SK-N-MC (cell line): Measurements from ENCODE around the gene ASB16.
"Not testable (repeated sequence)": the region's sequence is repeated elsewhere in the genome, so short reads cannot be mapped to it uniquely, and the experiment has no call there.

Experiments
- DNase-seq: peaks from one replicate; pipeline ENCODE4 v3.0.0-alpha.2; 2011; ENCODE audit warnings: low read depth, low spot score
- H3K27ac ChIP-seq: fragments of 200-600 bp; sonication (generic); 2 replicates; pipeline ENCODE4 v1.5.1; 2016; ENCODE audit warnings: mixed run types
- H3K36me3 ChIP-seq: fragments of 200-600 bp; sonication (generic); 2 replicates; pipeline ENCODE4 v1.6.1; 2017; ENCODE audit warnings: antibody characterized with exemption, low read length, mixed read lengths; ENCODE audit not compliant: insufficient read depth
- H3K4me3 ChIP-seq: fragments of 200-600 bp; sonication (generic); 2 replicates; pipeline ENCODE4 v1.5.1; 2016
- H3K9ac ChIP-seq: fragments of 200-600 bp; sonication (generic); 2 replicates; pipeline ENCODE4 v1.8.0; 2017; ENCODE audit warnings: mixed run types, mixed read lengths; ENCODE audit not compliant: insufficient read length
- H3K9me3 ChIP-seq: fragments of 200-600 bp; sonication (generic); 2 replicates; pipeline ENCODE4 v1.6.1; 2017; ENCODE audit warnings: low read depth, mild to moderate bottlenecking, antibody characterized with exemption, low read length, moderate library complexity, mixed read lengths
- EZH2 ChIP-seq: fragments of 200-600 bp; sonication (generic); IDR thresholded peaks from one replicate; pipeline ENCODE4 v1.6.1; 2017; ENCODE audit warnings: antibody characterized with exemption
- FOXP2 ChIP-seq: optimal IDR thresholded peaks from 2 replicates; pipeline ENCODE3; 2011; ENCODE audit warnings: mild to moderate bottlenecking, moderate library complexity; ENCODE audit not compliant: insufficient read depth; ENCODE audit errors: extremely low read length, control extremely low read depth
- POLR2AphosphoS5 ChIP-seq: IDR thresholded peaks from 2 replicates; pipeline ENCODE4 v1.6.1; 2012; ENCODE audit warnings: mild to moderate bottlenecking, low read depth, low read length, borderline replicate concordance

Gene ASB16

DNA sequence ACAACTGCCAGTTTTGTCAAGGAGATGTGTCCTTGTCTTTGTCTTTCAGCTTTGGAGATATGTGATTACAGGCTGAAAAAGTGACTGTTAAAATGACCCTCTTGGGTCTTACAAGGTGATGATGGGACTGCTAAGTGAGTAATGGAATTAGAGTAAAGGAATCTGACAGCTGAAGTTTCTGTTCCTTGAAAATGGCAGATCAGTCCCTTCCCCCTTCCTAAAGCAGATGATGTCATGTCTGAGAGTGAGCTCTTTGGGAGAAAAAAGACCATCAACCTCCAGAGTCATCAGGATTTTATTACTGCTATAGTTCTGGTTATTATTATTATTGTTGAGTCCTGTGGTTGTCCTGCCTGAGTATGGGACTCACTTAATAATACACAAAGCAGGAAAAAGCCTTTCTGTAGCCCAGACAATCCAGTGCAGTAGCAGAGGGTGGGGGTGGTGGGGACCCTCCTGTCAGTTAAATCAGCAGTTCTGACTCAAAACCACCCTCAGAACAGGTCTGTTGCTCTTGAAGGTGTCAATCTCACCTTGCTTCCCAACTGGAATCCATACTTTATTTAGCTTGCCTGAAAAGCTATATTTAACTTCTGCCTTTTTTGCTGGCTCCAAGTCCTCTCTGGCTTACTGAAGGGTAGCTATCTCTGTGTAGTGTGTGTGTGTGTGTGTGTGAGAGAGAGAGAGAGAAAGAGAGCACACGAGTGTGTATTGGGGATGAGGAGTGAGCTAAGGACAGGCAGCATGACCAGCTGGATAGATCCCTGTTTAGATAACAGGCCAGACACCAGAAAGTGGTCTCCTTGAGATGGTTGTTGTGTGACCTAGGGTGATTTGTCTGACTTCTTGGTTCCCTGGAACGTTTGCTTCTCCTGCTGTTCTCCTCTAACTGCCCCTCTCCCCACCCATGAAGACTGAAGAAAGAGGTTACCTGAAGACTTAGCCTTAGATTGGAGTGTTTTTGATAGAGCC is 23.8 kb upstream of the ASB16 start:
- H3K9ac ChIP-seq: no peak overlapping the region
- TF ChIP-seq EZH2 (no peak), POLR2AphosphoS5 (no peak), FOXP2 (no peak)
- peaks cover 37% of the 10 kb centered on the region for H3K36me3 ChIP-seq
- no peak overlapping the region for H3K27ac ChIP-seq
- no peak overlapping the region for H3K4me3 ChIP-seq
- no peaks in the 10 kb centered on the region for H3K9me3 ChIP-seq
- no peak for DNase-seq

DNA sequence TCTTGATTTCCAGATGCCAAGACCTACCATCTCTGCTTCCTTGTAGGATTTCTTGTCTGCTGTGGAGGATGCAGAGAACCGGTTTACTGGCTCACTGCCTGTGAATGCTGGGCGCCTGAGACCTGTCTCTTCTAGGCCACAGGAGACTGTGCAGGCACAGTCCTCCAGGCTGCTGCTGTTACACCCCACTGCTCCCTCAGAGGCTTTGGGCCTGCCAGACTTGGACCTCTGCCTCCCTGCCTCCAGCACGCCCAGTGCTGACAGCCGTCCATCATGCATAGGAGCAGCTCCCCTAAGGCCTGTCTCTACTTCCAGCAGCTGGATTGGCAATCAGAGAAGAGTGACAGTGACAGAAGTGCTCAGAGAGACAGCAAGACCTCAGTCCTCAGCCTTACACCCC is 22.7 kb upstream of the ASB16 start:
- no peak overlapping the region for H3K4me3 ChIP-seq

DNA sequence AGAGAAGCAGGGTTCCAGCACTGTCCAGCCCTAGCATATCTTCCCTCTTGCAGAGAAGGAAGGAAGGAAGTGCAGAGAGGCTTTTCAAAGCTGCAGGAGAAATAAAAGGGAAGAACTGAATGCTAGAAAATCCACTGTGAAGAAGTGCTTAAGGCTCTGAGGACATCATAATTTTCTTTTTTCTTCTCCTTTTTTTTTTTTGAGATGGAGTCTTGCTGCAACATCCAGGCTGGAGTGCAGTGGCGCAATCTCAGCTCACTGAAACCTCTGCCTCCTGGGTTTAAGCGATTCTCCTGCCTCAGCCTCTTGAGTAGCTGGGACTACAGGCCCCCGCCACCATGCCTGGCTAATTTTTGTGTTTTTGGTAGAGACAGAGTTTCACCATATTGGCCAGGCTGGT is 21.4 kb upstream of the ASB16 start:
- DNase-seq, H3K4me3 ChIP-seq, H3K27ac ChIP-seq, H3K9ac ChIP-seq, H3K9me3 ChIP-seq: not testable (repeated sequence)
- H3K36me3 ChIP-seq: peaks cover 45% of the 10 kb centered on the region

More for the DNA sequence above, 22.7 kb upstream of the ASB16 start:
- Histone ChIP-seq H3K9me3 (no peaks in the 10 kb centered on the region), H3K9ac (no peak overlapping the region), H3K36me3 (peaks cover 42% of the 10 kb centered on the region), H3K27ac (no peak overlapping the region)
- DNase-seq: no peak
- TF ChIP-seq FOXP2: no peak
- no peak for TF ChIP-seq EZH2
- TF ChIP-seq POLR2AphosphoS5: no peak

DNA sequence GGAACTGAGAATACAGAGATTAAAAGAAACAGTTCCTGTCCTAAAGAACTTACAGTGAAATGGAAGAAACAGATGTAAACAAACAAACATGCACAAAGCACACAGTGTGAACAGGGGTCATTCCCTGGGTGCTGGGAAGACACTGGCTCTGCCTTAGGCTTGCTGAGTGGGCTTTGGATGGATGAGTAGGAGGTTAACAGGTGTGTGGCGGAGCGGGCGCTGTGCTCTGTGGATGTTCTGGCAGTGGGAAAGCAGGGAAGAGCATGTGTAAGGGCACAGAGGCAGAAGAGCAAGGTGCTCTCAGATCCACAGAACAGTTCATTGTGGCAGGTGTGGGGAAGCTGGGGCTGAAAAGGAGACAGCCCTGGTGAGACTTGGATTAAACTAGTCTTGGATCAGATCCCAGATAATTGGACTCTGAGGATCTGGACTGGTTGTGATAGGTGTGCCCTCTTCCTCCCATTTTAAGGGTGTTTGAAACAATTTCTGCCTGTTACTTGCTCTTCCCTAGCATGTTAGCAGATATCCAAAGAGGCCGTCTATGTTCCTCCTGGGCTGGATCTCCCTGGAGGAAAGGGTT is 20.7 kb upstream of the ASB16 start:
- no peak for DNase-seq
- TF ChIP-seq POLR2AphosphoS5 (no peak), FOXP2 (no peak), EZH2 (no peak)
- peaks cover 45% of the 10 kb centered on the region for H3K36me3 ChIP-seq
- no peaks in the 10 kb centered on the region for H3K9me3 ChIP-seq
- no peak overlapping the region for H3K9ac ChIP-seq
- no peak overlapping the region for H3K27ac ChIP-seq
- no peak overlapping the region for H3K4me3 ChIP-seq

DNA sequence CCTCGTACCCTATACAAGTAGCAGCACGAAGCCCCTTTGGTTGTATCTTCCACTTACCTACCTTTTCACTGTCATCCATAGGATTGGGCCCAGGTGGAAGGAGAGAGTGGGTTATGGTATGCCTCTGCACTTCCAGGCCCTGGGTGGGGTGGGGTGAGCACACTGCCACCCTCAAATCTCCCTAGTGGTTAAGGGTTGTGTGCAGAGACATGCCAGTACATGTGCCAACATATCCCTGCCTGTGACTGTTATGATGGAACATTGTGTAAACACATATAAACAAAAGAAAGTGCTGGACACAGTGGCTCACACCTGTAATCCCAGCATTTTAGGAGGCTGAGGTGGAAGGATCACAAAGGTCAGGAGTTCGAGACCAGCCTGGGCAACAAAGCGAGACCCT is 17.6 kb upstream of the ASB16 start:
- Histone ChIP-seq H3K27ac (no peak overlapping the region), H3K9ac (no peak overlapping the region), H3K9me3 (no peaks in the 10 kb centered on the region), H3K36me3 (peaks cover 27% of the 10 kb centered on the region), H3K4me3 (no peak overlapping the region)
- TF ChIP-seq EZH2 (no peak), FOXP2 (no peak), POLR2AphosphoS5 (no peak)
- DNase-seq: no peak

DNA sequence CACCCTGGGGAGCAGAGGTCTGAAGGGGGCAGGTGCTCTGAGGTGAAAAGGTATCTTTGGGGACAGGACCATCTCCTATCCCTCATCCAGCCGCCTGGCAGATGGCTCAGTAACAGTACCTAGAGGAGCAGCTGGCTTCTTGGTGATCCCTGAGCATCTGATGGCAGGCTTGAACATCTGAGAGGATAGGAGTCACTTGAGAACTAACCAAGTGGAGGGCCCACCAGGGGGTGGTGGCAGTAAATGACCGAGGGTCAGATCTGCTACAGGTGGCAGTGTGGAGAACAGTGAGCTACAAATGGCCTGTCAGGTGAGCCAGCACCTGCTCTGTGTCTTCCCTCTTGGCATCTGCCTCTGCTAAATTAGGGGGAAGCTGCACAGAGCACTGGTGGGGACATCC is 15.0 kb upstream of the ASB16 start:
- Histone ChIP-seq H3K9ac (no peak overlapping the region), H3K27ac (no peak overlapping the region), H3K36me3 (peaks cover 21% of the 10 kb centered on the region; the same call in 1 of the 2 replicates), H3K4me3 (no peak overlapping the region), H3K9me3 (no peaks in the 10 kb centered on the region)
- TF ChIP-seq EZH2 (no peak), POLR2AphosphoS5 (no peak), FOXP2 (no peak)
- no peak for DNase-seq

DNA sequence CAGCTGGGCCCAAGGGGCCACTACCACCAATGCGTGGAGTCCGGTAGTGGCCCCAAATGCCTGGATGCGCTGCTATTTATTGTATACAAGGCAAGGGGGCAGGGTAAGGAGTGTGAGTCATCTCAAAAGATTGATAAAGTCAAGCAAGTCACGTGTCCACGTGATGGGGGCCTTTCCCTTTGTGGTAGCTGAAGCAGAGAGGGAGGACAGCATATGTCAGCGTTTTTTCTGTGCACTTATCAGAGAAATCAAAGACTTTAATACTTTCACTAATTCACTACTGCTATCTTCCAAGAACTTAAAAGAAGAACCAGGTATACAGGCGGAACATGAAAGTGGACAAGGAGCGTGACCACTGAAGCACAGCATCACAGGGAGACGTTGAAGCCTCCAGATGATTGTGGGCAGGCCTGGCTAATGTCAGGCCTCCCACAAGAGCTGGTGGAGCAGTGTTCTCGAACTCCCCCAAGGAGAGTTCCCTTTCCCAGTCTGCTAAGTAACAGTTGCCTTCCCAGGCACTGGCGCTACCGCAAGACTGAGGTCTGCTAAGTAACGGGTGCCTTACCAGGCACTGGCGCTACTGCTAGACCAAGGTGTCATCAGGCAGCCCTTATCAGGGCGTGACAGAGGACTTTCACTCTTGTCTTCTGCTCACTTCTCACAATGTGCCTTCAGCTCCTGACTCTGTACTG is 10.8 kb upstream of the ASB16 start:
- no peak for TF ChIP-seq POLR2AphosphoS5
- TF ChIP-seq EZH2: no peak
- TF ChIP-seq FOXP2: no peak
- DNase-seq: no peak
- no peak overlapping the region for H3K4me3 ChIP-seq
- H3K9ac ChIP-seq: no peak overlapping the region
- H3K27ac ChIP-seq: no peak overlapping the region
- H3K36me3 ChIP-seq: peaks cover 16% of the 10 kb centered on the region; the same call in 1 of the 2 replicates
- no peaks in the 10 kb centered on the region for H3K9me3 ChIP-seq

DNA sequence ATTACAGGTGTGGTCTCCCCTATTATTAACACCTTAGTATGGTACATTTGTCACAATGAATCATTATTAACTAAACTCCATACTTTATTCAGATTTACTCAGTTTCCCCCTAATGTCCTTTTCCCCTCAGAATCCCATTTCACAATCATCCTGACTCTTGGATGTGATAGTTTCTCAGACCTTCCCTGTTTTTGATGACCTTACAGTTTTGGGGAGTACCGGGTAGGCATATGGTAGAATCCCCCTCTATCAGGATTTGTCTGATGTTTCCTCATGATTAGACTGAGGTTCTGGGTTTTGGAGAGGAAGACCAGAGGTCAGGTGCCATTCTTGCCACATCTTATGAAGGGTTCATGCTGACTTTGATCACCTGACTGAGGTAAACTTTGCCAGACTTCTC is 6.0 kb upstream of the ASB16 start:
- Histone ChIP-seq H3K9ac (no peak overlapping the region), H3K9me3 (no peaks in the 10 kb centered on the region), H3K36me3 (peaks cover 8% of the 10 kb centered on the region; the same call in 1 of the 2 replicates), H3K4me3 (no peak overlapping the region), H3K27ac (no peak overlapping the region)
- no peak for TF ChIP-seq POLR2AphosphoS5
- no peak for DNase-seq
